GM12873 (cell line): ENCODE measurements around the gene C2CD4A.

Experiments
- CTCF ChIP-seq: IDR thresholded peaks from 2 replicates; pipeline ENCODE4 v1.5.1; 2012; ENCODE audit warnings: low read depth, mild to moderate bottlenecking, moderate library complexity, low read length, control low read depth; ENCODE audit not compliant: insufficient read depth; ENCODE audit errors: missing control alignments

C2CD4A gene

GRCh38 chr15:62079594-62079993 is 12.8 kb downstream of the C2CD4A start:
- TF ChIP-seq CTCF, result no peak

- TF ChIP-seq CTCF, result no peak
Measured at GRCh38 chr15:62083194-62084154, 16.7 kb downstream of the C2CD4A start.

GRCh38 chr15:62085740-62086139 is 19.0 kb downstream of the C2CD4A start:
- TF ChIP-seq CTCF, result no peak

GRCh38 chr15:62087671-62088352 is 21.0 kb downstream of the C2CD4A start:
- no peak for TF ChIP-seq CTCF

GRCh38 chr15:62088353-62088693 is 21.5 kb downstream of the C2CD4A start:
- no peak for TF ChIP-seq CTCF

- TF ChIP-seq CTCF, result no peak
Measured at GRCh38 chr15:62089616-62090015, 22.8 kb downstream of the C2CD4A start.

GRCh38 chr15:62090988-62091387 is 24.2 kb downstream of the C2CD4A start:
- TF ChIP-seq CTCF, result no peak
